ENCODE measurements around the gene GRIK3.

The GRIK3 gene

DNA sequence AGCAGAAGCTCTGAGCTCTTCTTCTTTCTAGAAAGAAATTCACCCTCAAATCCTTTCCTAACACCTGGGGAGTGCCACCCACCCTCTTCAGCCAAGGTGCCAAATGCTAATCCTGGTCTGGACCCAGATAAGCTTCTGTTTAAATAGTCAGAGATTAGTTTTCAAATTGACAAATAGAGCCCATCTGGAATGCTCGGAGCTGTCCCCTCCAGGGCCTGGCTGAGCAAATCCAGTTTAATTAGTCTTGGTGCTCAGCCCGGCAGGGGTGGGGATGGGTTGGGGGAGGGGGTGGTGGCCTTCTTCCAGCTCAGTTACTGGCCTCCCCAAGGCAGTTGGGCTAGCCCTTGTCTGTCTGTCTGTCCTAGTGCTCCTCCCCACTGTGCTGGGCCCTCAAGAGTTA, 269.5 kb downstream of the GRIK3 start:
- no peak for TF ChIP-seq GATA1 (IDR thresholded peaks at IDR 0.05; ENCODE audit: low read depth, low read length)
- no peak for TF ChIP-seq POLR2A (IDR thresholded peaks at IDR 0.05; ENCODE audit: low read length)
- no peak for DNase-seq

GRCh38 chr1:36763771-36764170, 270.5 kb downstream of the GRIK3 start:
- no peak for TF ChIP-seq GATA1 (IDR thresholded peaks at IDR 0.05; ENCODE audit: low read depth, low read length)
- TF ChIP-seq POLR2A (IDR thresholded peaks at IDR 0.05; ENCODE audit: low read length): no peak
- DNase-seq: no peak

GRCh38 chr1:36762174-36762573, 272.1 kb downstream of the GRIK3 start:
- no peak for TF ChIP-seq POLR2A (IDR thresholded peaks at IDR 0.05; ENCODE audit: low read length)
- no peak for TF ChIP-seq GATA1 (IDR thresholded peaks at IDR 0.05; ENCODE audit: low read depth, low read length)
- DNase-seq: no peak

GRCh38 chr1:36761113-36761512, 273.2 kb downstream of the GRIK3 start:
- TF ChIP-seq POLR2A (IDR thresholded peaks at IDR 0.05; ENCODE audit: low read length) (no peak), GATA1 (IDR thresholded peaks at IDR 0.05; ENCODE audit: low read depth, low read length) (no peak)
- no peak for DNase-seq

GRCh38 chr1:36760081-36760480, 274.2 kb downstream of the GRIK3 start:
- no peak for DNase-seq

GRCh38 chr1:36759355-36759754, 275.0 kb downstream of the GRIK3 start:
- DNase-seq: no peak
- TF ChIP-seq GATA1 (IDR thresholded peaks at IDR 0.05; ENCODE audit: low read depth, low read length): no peak
- no peak for TF ChIP-seq POLR2A (IDR thresholded peaks at IDR 0.05; ENCODE audit: low read length)

More at GRCh38 chr1:36760081-36760480, 274.2 kb downstream of the GRIK3 start:
- no peak for TF ChIP-seq POLR2A (IDR thresholded peaks at IDR 0.05; ENCODE audit: low read length)
- no peak for TF ChIP-seq GATA1 (IDR thresholded peaks at IDR 0.05; ENCODE audit: low read depth, low read length)

DNA sequence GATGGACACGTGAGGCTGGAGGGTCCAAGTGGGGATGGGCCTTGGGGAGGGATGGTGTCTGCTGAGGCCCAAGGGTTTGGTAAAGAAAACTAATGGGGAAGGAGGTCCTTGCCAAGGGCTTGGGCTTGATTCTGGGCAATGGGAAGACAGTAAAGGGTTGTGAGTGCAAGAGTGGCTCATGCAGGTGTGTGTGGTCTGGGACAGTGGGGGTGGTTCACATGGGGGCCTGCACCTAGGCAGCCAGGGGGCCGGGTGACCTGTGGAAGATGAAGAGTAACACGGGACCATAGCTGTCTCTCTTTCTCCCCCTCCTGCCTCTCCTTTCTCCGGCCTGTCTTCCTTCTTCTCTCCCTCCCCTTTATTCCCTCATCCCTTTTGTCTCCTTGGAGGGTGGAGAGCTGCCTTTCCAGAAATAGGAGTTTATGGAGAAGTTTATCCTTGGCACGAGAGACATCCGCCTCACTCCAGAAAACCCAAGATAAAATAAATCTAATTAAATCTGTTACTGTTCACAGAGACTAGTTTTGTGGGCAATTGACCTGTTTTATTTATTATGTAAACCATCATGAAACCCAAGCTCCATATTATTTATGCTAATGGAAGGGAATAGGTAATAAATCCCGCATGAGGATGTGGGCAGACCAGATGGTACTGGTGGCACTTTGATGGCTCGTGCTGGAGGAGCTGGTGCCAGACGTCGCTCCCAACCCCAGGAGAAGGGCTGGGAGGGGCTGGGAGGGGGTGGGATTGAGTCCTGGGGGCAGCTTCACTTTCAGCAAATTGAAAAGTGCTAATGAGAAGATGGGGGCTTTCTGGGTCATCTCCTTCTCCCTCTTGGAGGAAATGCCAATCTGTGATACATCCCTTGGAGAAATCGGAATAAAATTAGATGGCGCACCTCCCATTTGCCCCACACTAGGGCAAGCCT, 278.7 kb downstream of the GRIK3 start:
- TF ChIP-seq POLR2A (IDR thresholded peaks at IDR 0.05; ENCODE audit: low read length) (no peak), GATA1 (IDR thresholded peaks at IDR 0.05; ENCODE audit: low read depth, low read length) (no peak)
- no peak for DNase-seq

DNA sequence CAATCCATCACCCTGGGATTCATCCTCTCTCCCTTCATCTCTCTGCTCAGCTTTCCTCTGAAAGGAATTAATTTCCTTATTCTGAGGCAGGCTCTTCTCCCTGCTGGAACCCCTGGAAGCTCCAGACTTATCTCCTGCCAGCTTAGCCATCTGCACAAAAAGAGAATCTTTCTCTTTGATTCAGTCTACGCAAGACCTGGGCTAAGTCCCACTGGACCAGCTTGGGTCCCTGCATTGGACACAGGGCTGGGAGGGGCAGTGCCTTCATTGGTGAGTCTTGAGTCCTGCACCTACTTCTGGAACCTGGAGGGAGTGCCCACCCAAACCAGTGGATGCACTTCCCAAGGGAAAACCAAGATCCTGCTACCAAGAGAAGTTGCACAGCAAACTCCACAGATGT, 279.9 kb downstream of the GRIK3 start:
- TF ChIP-seq POLR2A (IDR thresholded peaks at IDR 0.05; ENCODE audit: low read length): no peak
- no peak for TF ChIP-seq GATA1 (IDR thresholded peaks at IDR 0.05; ENCODE audit: low read depth, low read length)
- no peak for DNase-seq

GRCh38 chr1:36753451-36753850, 280.9 kb downstream of the GRIK3 start:
- no peak for DNase-seq
- TF ChIP-seq POLR2A (IDR thresholded peaks at IDR 0.05; ENCODE audit: low read length) (no peak), GATA1 (IDR thresholded peaks at IDR 0.05; ENCODE audit: low read depth, low read length) (no peak)

DNA sequence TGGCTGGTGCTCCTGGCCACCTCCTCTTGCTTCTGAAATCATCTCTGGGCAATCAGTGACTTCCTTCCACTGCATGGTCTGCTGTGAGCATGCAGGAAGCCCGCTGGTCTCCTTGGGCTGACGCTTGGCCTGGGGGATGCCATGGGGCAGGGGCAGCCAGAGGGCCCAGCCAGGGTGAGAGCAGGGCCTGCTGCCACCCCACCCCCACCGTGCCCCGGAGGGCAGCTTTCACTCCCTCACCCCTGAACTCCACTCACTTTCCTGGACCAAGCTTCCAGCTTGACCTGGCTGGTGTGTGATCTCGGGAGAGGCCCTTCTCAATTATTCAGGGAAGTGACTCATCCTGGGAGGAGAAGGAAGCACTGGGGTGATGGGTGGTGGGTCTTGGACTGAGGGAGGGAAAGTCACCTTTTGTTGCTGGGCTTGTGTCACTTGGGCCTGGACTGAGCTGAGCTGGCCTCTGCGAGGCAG, 281.4 kb downstream of the GRIK3 start:
- no peak for DNase-seq
- TF ChIP-seq GATA1 (IDR thresholded peaks at IDR 0.05; ENCODE audit: low read depth, low read length) (no peak), POLR2A (IDR thresholded peaks at IDR 0.05; ENCODE audit: low read length) (no peak)

DNA sequence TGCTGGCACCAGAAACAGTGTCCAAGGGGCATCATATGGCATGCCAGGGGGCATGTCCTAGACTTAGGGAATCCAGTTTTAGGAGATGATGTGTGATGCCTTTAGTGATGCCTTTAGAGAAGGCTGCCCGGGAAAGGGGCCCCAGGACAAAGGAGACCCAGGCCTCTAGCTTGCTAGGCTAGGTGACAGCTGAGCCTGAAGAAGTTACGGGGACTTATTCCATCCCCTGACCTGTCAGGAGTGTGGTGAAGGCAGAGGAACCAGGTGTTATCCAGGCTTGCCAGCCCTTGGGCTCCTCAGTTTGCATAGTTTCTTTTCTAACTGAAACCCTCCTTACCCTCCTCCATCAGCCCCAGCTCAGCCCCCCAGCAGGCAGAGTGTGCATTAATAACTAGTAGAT, 281.9 kb downstream of the GRIK3 start:
- no peak for TF ChIP-seq POLR2A (IDR thresholded peaks at IDR 0.05; ENCODE audit: low read length)
- no peak for TF ChIP-seq GATA1 (IDR thresholded peaks at IDR 0.05; ENCODE audit: low read depth, low read length)
- DNase-seq: no peak

GRCh38 chr1:36751525-36751924, 282.8 kb downstream of the GRIK3 start:
- no peak for DNase-seq
- TF ChIP-seq GATA1 (IDR thresholded peaks at IDR 0.05; ENCODE audit: low read depth, low read length) (no peak), POLR2A (IDR thresholded peaks at IDR 0.05; ENCODE audit: low read length) (no peak)

GRCh38 chr1:36748466-36748865, 285.8 kb downstream of the GRIK3 start:
- no peak for DNase-seq
- TF ChIP-seq GATA1 (IDR thresholded peaks at IDR 0.05; ENCODE audit: low read depth, low read length) (no peak), POLR2A (IDR thresholded peaks at IDR 0.05; ENCODE audit: low read length) (no peak)
